Psoas muscle (tissue), 8 donors: ENCODE measurements around the gene PSAP. TPM values are rescaled to one million over a fixed set of nuclear protein-coding genes. Genes with fewer than 3 reads are reported as not detected.

Source experiments
- ATAC-seq, 4 donors: fragments of 200-7000 bp; cut with Tn5 transposase; one replicate each; pipeline ENCODE4 v1.9.1; 2020; ENCODE audit warnings: moderate library complexity in 3 of 4, mild to moderate bottlenecking in 2 of 4
- DNase-seq, 2 donors: peaks; one replicate each; pipeline ENCODE4 v3.0.0-alpha.2; 2020
- H3K27ac ChIP-seq: fragments of 200-600 bp; one replicate; pipeline ENCODE4 v1.8.0; 2022
- H3K27me3 ChIP-seq, 3 donors: fragments of 200-600 bp in 1 of 3; one replicate each; pipeline versions ENCODE4 v1.6.1 to v1.8.0; 2013 to 2022; ENCODE audit warnings: low read length in 2 of 3, mild to moderate bottlenecking in 2 of 3, moderate library complexity in 1 of 3; ENCODE audit not compliant: insufficient read depth in 3 of 3
- H3K36me3 ChIP-seq, 2 donors: fragments of 200-600 bp in 1 of 2; one replicate each; pipeline versions ENCODE4 v1.6.1 to v1.8.0; 2013 to 2022; ENCODE audit warnings: low read depth in 1 of 2, mild to moderate bottlenecking in 1 of 2, moderate library complexity in 1 of 2; ENCODE audit not compliant: insufficient read depth in 1 of 2
- H3K4me1 ChIP-seq: fragments of 200-600 bp; one replicate; pipeline ENCODE4 v1.8.0; 2022
- H3K4me3 ChIP-seq: fragments of 200-600 bp; one replicate; pipeline ENCODE4 v1.8.0; 2022; ENCODE audit warnings: mild to moderate bottlenecking
- H3K9me3 ChIP-seq: fragments of 200-600 bp; one replicate; pipeline ENCODE4 v1.8.0; 2022
- CTCF ChIP-seq: fragments of 200-600 bp; IDR thresholded peaks from one replicate; pipeline ENCODE4 v1.8.0; 2022; ENCODE audit warnings: antibody characterized with exemption
- WGBS, 3 donors: extraction: QIAGEN DNeasy Blood & Tissue Kit; methylation state at CpG; one replicate each; pipeline versions ENCODE4 v1.1.6 to v1.1.7; 2013; 5-methylcytosine and 5-hydroxymethylcytosine counted together
- intact Hi-C, 2 donors: fragments of 100-400 bp; cut with DNase I; formaldehyde crosslinking; loops; one replicate each; pipeline versions ENCODE4 v1.11.0 to v1.14.2; 2022
- polyA plus RNA-seq, 3 donors: library from polyadenylated mRNA; stranded (reverse); fragments of 200-250 nt; gene quantifications; one replicate each; pipeline ENCODE4 v1.2.3, GENCODE V29; 2013
- total RNA-seq, 4 donors: library from RNA; stranded (reverse); fragmentation: NEBNext Ultra II Directional in 2 of 4; extraction: Animal tissue kit (Norgen Biotek cat#: 25700) in 2 of 4; gene quantifications; one replicate each; pipeline versions ENCODE4 v1.2.1 to v1.2.4, GENCODE V29; 2021 to 2023
- donor health status: healthy with polysubstance abuse.
- donor health status: DM: no; HTN: no; CAD: no; lungs with moderate emphysema.
- donor health status: Bipolar disorder and iron deficiency.
- donor health status: healthy.
- donor health status: DM: yes; HTN: yes; CAD: no.
- donor health status: DM: no; HTN: no; CAD: no.
- donor health status: DM: no; HTN: no; CAD: no.
- donor health status: DM: yes; HTN: yes; CAD: no.

PSAP gene
- total and polyA plus RNA-seq, 7 donors, result 634 to 1,725 (median 1,049) TPM

- Histone ChIP-seq H3K27me3 (no peaks in the 10 kb centered on the region), H3K9me3 (no peaks in the 10 kb centered on the region), H3K4me1 (no peaks in the 10 kb centered on the region), H3K27ac (no peak overlapping the region), H3K4me3 (no peak overlapping the region), H3K36me3 (peaks cover 10 to 100% of the 10 kb centered on the region in 2 donors)
- no peak for TF ChIP-seq CTCF
- ATAC-seq (peak in 2 of 4 donors; percentile 29 to 32), DNase-seq (no peak)
- intact Hi-C loops, result no loop called here
- 76 to 85% (median 79%) methylated on average over 11 of the region's 11 CpGs for WGBS, 3 donors
Measured at GRCh38 chr10:71825217-71825616, 25.8 kb downstream of the PSAP start.

GRCh38 chr10:71824333-71824732 lies 26.7 kb downstream of the PSAP start:
- Histone ChIP-seq H3K27ac (no peak overlapping the region), H3K4me1 (peaks cover 3% of the 10 kb centered on the region)
- intact Hi-C loops, result no loop called here

GRCh38 chr10:71823356-71823755 lies 27.7 kb downstream of the PSAP start:
- no peak for TF ChIP-seq CTCF
- intact Hi-C loops, result no loop called here
- DNase-seq (no peak), ATAC-seq (no peak)
- 82 to 90% (median 84%) methylated on average over 4 of the region's 4 CpGs for WGBS, 3 donors
- H3K4me1 ChIP-seq, result peaks cover 13% of the 10 kb centered on the region
- H3K9me3 ChIP-seq, result no peaks in the 10 kb centered on the region
- H3K4me3 ChIP-seq, result no peak overlapping the region
- peaks cover 10 to 100% of the 10 kb centered on the region in 2 donors for H3K36me3 ChIP-seq
- no peaks in the 10 kb centered on the region for H3K27me3 ChIP-seq
- no peak overlapping the region for H3K27ac ChIP-seq

More at GRCh38 chr10:71824333-71824732, 26.7 kb downstream of the PSAP start:
- 95 to 98% (median 96%) methylated on average over 3 of the region's 3 CpGs for WGBS, 3 donors
- no peaks in the 10 kb centered on the region for H3K9me3 ChIP-seq
- H3K27me3 ChIP-seq, result no peaks in the 10 kb centered on the region
- DNase-seq (no peak), ATAC-seq (no peak)
- no peak overlapping the region for H3K4me3 ChIP-seq
- peaks cover 13 to 100% of the 10 kb centered on the region in 2 donors for H3K36me3 ChIP-seq
- no peak for TF ChIP-seq CTCF

GRCh38 chr10:71821909-71822763 lies 28.9 kb downstream of the PSAP start:
- DNase-seq (no peak), ATAC-seq (no peak)
- Histone ChIP-seq H3K36me3 (peaks cover 10 to 100% of the 10 kb centered on the region in 2 donors), H3K4me1 (peaks cover 25% of the 10 kb centered on the region), H3K27ac (no peak overlapping the region), H3K4me3 (no peak overlapping the region), H3K27me3 (no peaks in the 10 kb centered on the region), H3K9me3 (no peaks in the 10 kb centered on the region)
- no peak for TF ChIP-seq CTCF
- intact Hi-C loops, result loop anchor here in 1 of 2 donors (1.0 kb wide), 1 partner anchor 11 kb away; no protein-coding TSS in a partner anchor
- WGBS, 3 donors, result 79 to 87% (median 81%) methylated on average over 9 of the region's 9 CpGs
